Kidney epithelial cell (primary cell): ENCODE data around the gene TRAF2. TPM values are rescaled to one million over a fixed set of nuclear protein-coding genes. Genes with fewer than 3 reads are reported as not detected.

Source experiments
- DNase-seq: peaks from one replicate; pipeline ENCODE4 v3.0.0-alpha.2; 2010; ENCODE audit warnings: low read depth
- H3K27me3 ChIP-seq: 2 replicates; pipeline ENCODE4 v1.6.0; 2011; ENCODE audit warnings: low read length; ENCODE audit not compliant: control insufficient read depth, insufficient read depth
- H3K36me3 ChIP-seq: 2 replicates; pipeline ENCODE4 v1.5.1; 2011; ENCODE audit warnings: low read length; ENCODE audit not compliant: control insufficient read depth, insufficient read depth
- H3K4me3 ChIP-seq: 2 replicates; pipeline ENCODE4 v1.5.1; 2011; ENCODE audit warnings: low read depth, mild to moderate bottlenecking, control low read depth, low read length
- CTCF ChIP-seq: IDR thresholded peaks from 2 replicates; pipeline ENCODE4 v1.5.1; 2011; ENCODE audit warnings: mild to moderate bottlenecking, moderate library complexity, low read length, control low read depth, inconsistent platforms; ENCODE audit not compliant: insufficient read depth, poor library complexity, severe bottlenecking
- total RNA-seq: library from RNA; depleted of rRNA; stranded (reverse); fragments of >200 nt; gene quantifications from 2 replicates; pipeline ENCODE4 v1.2.3, GENCODE V29; 2015

TRAF2 gene
- total RNA-seq, 1 donor from 2014 or later, result 17.5 TPM

- Histone ChIP-seq H3K36me3 (no peaks in the 10 kb centered on the region), H3K27me3 (peaks cover 40% of the 10 kb centered on the region), H3K4me3 (no peak overlapping the region)
- TF ChIP-seq CTCF, result no peak
- DNase-seq, result no peak
These were observed 41.4 kb upstream of the TRAF2 start for GRCh38 chr9:136844761-136845464.

- Histone ChIP-seq H3K4me3 (no peak overlapping the region), H3K36me3 (no peaks in the 10 kb centered on the region), H3K27me3 (peaks cover 40% of the 10 kb centered on the region)
- no peak for TF ChIP-seq CTCF
- no peak for DNase-seq
These were observed 40.7 kb upstream of the TRAF2 start for GRCh38 chr9:136845465-136846260.

- H3K36me3 ChIP-seq, result peaks cover 1% of the 10 kb centered on the region
- H3K27me3 ChIP-seq, result peaks cover 40% of the 10 kb centered on the region
- H3K4me3 ChIP-seq, result peak overlapping the region; percentile 25
- DNase-seq, result no peak
- no peak for TF ChIP-seq CTCF
These were observed 39.8 kb upstream of the TRAF2 start for GRCh38 chr9:136846376-136847087.

- Histone ChIP-seq H3K36me3 (peaks cover 2% of the 10 kb centered on the region), H3K4me3 (peak overlapping the region; percentile 55), H3K27me3 (peaks cover 40% of the 10 kb centered on the region)
- no peak for DNase-seq
- no peak for TF ChIP-seq CTCF
These were observed 39.1 kb upstream of the TRAF2 start for GRCh38 chr9:136847088-136847825.

GRCh38 chr9:136847826-136848392, 38.4 kb upstream of the TRAF2 start:
- Histone ChIP-seq H3K4me3 (peak overlapping the region; percentile 55), H3K36me3 (peaks cover 2% of the 10 kb centered on the region), H3K27me3 (peaks cover 40% of the 10 kb centered on the region)
- no peak for DNase-seq
- no peak for TF ChIP-seq CTCF
